Vagina (tissue), 2 donors: Measurements from ENCODE around the gene PELI2. TPM values are rescaled to one million over a fixed set of nuclear protein-coding genes. Genes with fewer than 3 reads are reported as not detected.

Experiments used
- DNase-seq, 2 donors: peaks; one replicate each; pipeline ENCODE4 v3.0.0-alpha.2; 2017; ENCODE audit errors: extremely low spot score in 2 of 2
- H3K27ac ChIP-seq: fragments of 200-600 bp; sonication (generic); one replicate; pipeline ENCODE4 v1.5.1; 2019
- H3K27me3 ChIP-seq: fragments of 200-600 bp; sonication (generic); one replicate; pipeline ENCODE4 v1.5.1; 2019
- H3K36me3 ChIP-seq, 2 donors: fragments of 200-600 bp; sonication (generic); one replicate each; pipeline ENCODE4 v1.5.1; 2017 to 2019
- H3K4me1 ChIP-seq: fragments of 200-600 bp; sonication (generic); one replicate; pipeline ENCODE4 v1.5.1; 2019
- H3K4me3 ChIP-seq, 2 donors: fragments of 200-600 bp; sonication (generic); 1 replicate in 1 of 2; 2 replicates in 1 of 2; pipeline ENCODE4 v1.5.1; 2016 to 2019
- H3K9me3 ChIP-seq: fragments of 200-600 bp; sonication (generic); one replicate; pipeline ENCODE4 v1.5.1; 2019
- CTCF ChIP-seq, 3 experiments: fragments of 450-650 bp in 2 of 3; fragments of 200-600 bp in 1 of 3; sonication (generic) in 1 of 3; IDR thresholded peaks; one replicate each; pipeline ENCODE4 v1.5.1; 2017 to 2019; ENCODE audit warnings: antibody characterized with exemption in 3 of 3, mild to moderate bottlenecking in 2 of 3, moderate library complexity in 2 of 3
- POLR2A ChIP-seq, 2 donors: fragments of 450-650 bp; IDR thresholded peaks; one replicate each; pipeline ENCODE4 v1.6.1; 2017; ENCODE audit warnings: antibody characterized with exemption in 2 of 2, mild to moderate bottlenecking in 2 of 2, moderate library complexity in 2 of 2
- POLR2AphosphoS5 ChIP-seq, 2 donors: sonication (generic); formaldehyde crosslinking; IDR thresholded peaks; one replicate each; pipeline ENCODE4 v1.9.0; 2017; ENCODE audit warnings: antibody characterized with exemption in 2 of 2, mild to moderate bottlenecking in 2 of 2, low read depth in 1 of 2; ENCODE audit not compliant: insufficient read depth in 1 of 2
- intact Hi-C: fragments of 100-400 bp; cut with DNase I; formaldehyde crosslinking; loops from one replicate; pipeline ENCODE4 v1.15.1; 2023
- total RNA-seq: library from RNA; depleted of rRNA; stranded (reverse); fragments of >200 nt; gene quantifications from one replicate; pipeline ENCODE4 v1.2.3, GENCODE V29; 2016

PELI2 gene
- total RNA-seq, 1 donor from 2014 or later = 9.6 TPM

- intact Hi-C loops = no loop called here
- no peak for DNase-seq
- no peak overlapping the region for H3K4me3 ChIP-seq
These were observed 117.2 kb downstream of the PELI2 start for GRCh38 chr14:56235388-56235787.

GRCh38 chr14:56237398-56237797, 119.2 kb downstream of the PELI2 start:
- intact Hi-C loops = no loop called here
- TF ChIP-seq POLR2A (IDR thresholded peaks at IDR 0.05) (no peak), CTCF (IDR thresholded peaks at IDR 0.05) (no peak), POLR2AphosphoS5 (IDR thresholded peaks at IDR 0.05; ENCODE audit: insufficient read depth in 1 of 2, low read depth in 1 of 2) (no peak)
- H3K27ac ChIP-seq = no peak overlapping the region
- no peak for DNase-seq
- H3K27me3 ChIP-seq = no peaks in the 10 kb centered on the region
- no peaks in the 10 kb centered on the region for H3K36me3 ChIP-seq
- no peaks in the 10 kb centered on the region for H3K4me1 ChIP-seq
- H3K4me3 ChIP-seq = no peak overlapping the region
- no peaks in the 10 kb centered on the region for H3K9me3 ChIP-seq

More at GRCh38 chr14:56235388-56235787, 117.2 kb downstream of the PELI2 start:
- no peaks in the 10 kb centered on the region for H3K36me3 ChIP-seq
- no peaks in the 10 kb centered on the region for H3K27me3 ChIP-seq
- no peaks in the 10 kb centered on the region for H3K4me1 ChIP-seq
- no peak overlapping the region for H3K27ac ChIP-seq
- H3K9me3 ChIP-seq = no peaks in the 10 kb centered on the region
- TF ChIP-seq POLR2AphosphoS5 (IDR thresholded peaks at IDR 0.05; ENCODE audit: insufficient read depth in 1 of 2, low read depth in 1 of 2) = no peak
- TF ChIP-seq POLR2A (IDR thresholded peaks at IDR 0.05) = no peak
- no peak for TF ChIP-seq CTCF (IDR thresholded peaks at IDR 0.05)

- intact Hi-C loops = no loop called here
- no peak for TF ChIP-seq CTCF (IDR thresholded peaks at IDR 0.05)
- H3K4me3 ChIP-seq = no peak overlapping the region
- no peak overlapping the region for H3K27ac ChIP-seq
- H3K4me1 ChIP-seq = peaks cover 5% of the 10 kb centered on the region
- no peak for DNase-seq
- H3K9me3 ChIP-seq = no peaks in the 10 kb centered on the region
- no peaks in the 10 kb centered on the region for H3K36me3 ChIP-seq
- no peaks in the 10 kb centered on the region for H3K27me3 ChIP-seq
These were observed 123.2 kb downstream of the PELI2 start for GRCh38 chr14:56241461-56241860.

- no peak overlapping the region for H3K4me3 ChIP-seq
- intact Hi-C loops = no loop called here
These were observed 124.9 kb downstream of the PELI2 start for GRCh38 chr14:56243110-56243509.

More at GRCh38 chr14:56243110-56243509, 124.9 kb downstream of the PELI2 start:
- Histone ChIP-seq H3K9me3 (no peaks in the 10 kb centered on the region), H3K4me1 (peaks cover 5% of the 10 kb centered on the region), H3K27ac (no peak overlapping the region), H3K36me3 (no peaks in the 10 kb centered on the region), H3K27me3 (no peaks in the 10 kb centered on the region)
- DNase-seq = no peak
- TF ChIP-seq CTCF (IDR thresholded peaks at IDR 0.05) (no peak), POLR2A (IDR thresholded peaks at IDR 0.05) (no peak), POLR2AphosphoS5 (IDR thresholded peaks at IDR 0.05; ENCODE audit: insufficient read depth in 1 of 2, low read depth in 1 of 2) (no peak)
